GM12878 (cell line): Measurements from ENCODE around the gene ITGA11. TPM values are rescaled to one million over a fixed set of nuclear protein-coding genes. Genes with fewer than 3 reads are reported as not detected.

ENCODE experiments used
- ATAC-seq: fragments of 200-7000 bp; cut with Tn5 transposase; 3 replicates; pipeline ENCODE4 v1.9.1; 2020; ENCODE audit warnings: mild to moderate bottlenecking, moderate library complexity
- BruUV-seq: library from RNA; stranded (reverse); fragments of 400-500 nt; replicated peaks from 2 replicates; lab custom pipeline; 2021; lab: Mats Ljungman, UMichigan
- CTCF ChIA-PET: fragments of 300-600 bp; sonication (Branson Sonifier 250); formaldehyde crosslinking; extraction: SDS; loops from one replicate; lab custom pipeline; 2021; ENCODE audit warnings: inconsistent platforms; lab: Yijun Ruan, JAX
- POLR2A ChIA-PET: fragments of 350-600 bp; formaldehyde crosslinking; extraction: SDS; loops from one replicate; lab custom pipeline; 2021; ENCODE audit warnings: inconsistent platforms; lab: Charles Lee
- RAD21 ChIA-PET: fragments of 300-600 bp; sonication (Branson Sonifier 250); formaldehyde crosslinking; loops from one replicate; lab custom pipeline; 2023; ENCODE audit warnings: antibody characterized with exemption; ENCODE audit not compliant: unreplicated experiment; lab: Charles Lee
- SMC1A ChIA-PET: fragments of 300-600 bp; sonication (Branson Sonifier 250); formaldehyde crosslinking; loops from one replicate; lab custom pipeline; 2023; ENCODE audit not compliant: unreplicated experiment, uncharacterized antibody; lab: Charles Lee
- DNase-seq: peaks from one replicate; pipeline ENCODE4 v3.0.0-alpha.2; 2011; ENCODE audit warnings: low read depth, low spot score
- FAIRE-seq: peaks from 3 replicates; lab custom pipeline; 2011; peaks lifted over from hg19 to GRCh38; lab: Jason Lieb, UNC
- H2AFZ ChIP-seq: 2 replicates; pipeline ENCODE4 v1.6.0; 2011; ENCODE audit warnings: low read depth, low read length, control low read depth; ENCODE audit not compliant: control insufficient read depth
- H3K27ac ChIP-seq: 2 replicates; pipeline ENCODE4 v1.5.1; 2011; ENCODE audit warnings: control low read depth; ENCODE audit not compliant: control insufficient read depth, insufficient read depth
- H3K27me3 ChIP-seq, 2 experiments: replicated peaks in 1 of 2; 2 replicates each; pipeline versions ENCODE4 v1.6.0 to v1.6.1; 2011; ENCODE audit warnings: low read length in 1 of 2; ENCODE audit not compliant: control insufficient read depth in 2 of 2, insufficient read depth in 2 of 2
- H3K36me3 ChIP-seq, 2 experiments: 2 replicates each; pipeline ENCODE4 v1.5.1; 2011; ENCODE audit warnings: low read length in 1 of 2; ENCODE audit not compliant: control insufficient read depth in 2 of 2, insufficient read depth in 2 of 2
- H3K4me1 ChIP-seq: 2 replicates; pipeline ENCODE4 v1.6.1; 2011; ENCODE audit warnings: mild to moderate bottlenecking, low read length, moderate library complexity, mixed read lengths; ENCODE audit not compliant: control insufficient read depth, insufficient read depth
- H3K4me2 ChIP-seq: 2 replicates; pipeline ENCODE4 v1.6.0; 2011; ENCODE audit warnings: control low read depth; ENCODE audit not compliant: control insufficient read depth, insufficient read depth
- H3K4me3 ChIP-seq: fragments of 200-600 bp; sonication (generic); 2 replicates; pipeline ENCODE4 v1.5.1; 2016
- H3K79me2 ChIP-seq: 2 replicates; pipeline ENCODE4 v1.6.0; 2011; ENCODE audit warnings: low read length; ENCODE audit not compliant: control insufficient read depth, insufficient read depth
- H3K9ac ChIP-seq: 2 replicates; pipeline ENCODE4 v1.8.0; 2011; ENCODE audit warnings: low read length, control low read depth, mixed read lengths; ENCODE audit not compliant: control insufficient read depth, insufficient read depth
- H3K9me3 ChIP-seq: replicated peaks from 3 replicates; pipeline ENCODE4 v1.5.1; 2011; ENCODE audit warnings: mild to moderate bottlenecking, low read length; ENCODE audit not compliant: control insufficient read depth, insufficient read depth
- H4K20me1 ChIP-seq: 2 replicates; pipeline ENCODE4 v1.6.0; 2011; ENCODE audit not compliant: control insufficient read depth, insufficient read depth
- FOXK2 ChIP-seq: fragments of 450-650 bp; IDR thresholded peaks from 2 replicates; pipeline ENCODE4 v1.6.1; 2017; ENCODE audit warnings: mild to moderate bottlenecking, moderate library complexity
- GATAD2B ChIP-seq: fragments of 450-650 bp; conservative IDR thresholded peaks from 2 replicates; pipeline ENCODE4 v1.6.1; 2017; ENCODE audit warnings: low read depth, mild to moderate bottlenecking, moderate library complexity
- HCFC1 ChIP-seq: fragments of 150-350 bp; IDR thresholded peaks from 2 replicates; pipeline ENCODE4 v1.6.1; 2014; ENCODE audit warnings: low read length
- HSF1 ChIP-seq: fragments of 150-350 bp; IDR thresholded peaks from 2 replicates; pipeline ENCODE4 v1.6.1; 2014; ENCODE audit warnings: mild to moderate bottlenecking, low read depth, low read length
- KDM1A ChIP-seq: fragments of 200-600 bp; sonication (generic); IDR thresholded peaks from 2 replicates; pipeline ENCODE4 v1.6.1; 2016; ENCODE audit warnings: borderline replicate concordance
- NKRF ChIP-seq: fragments of 450-650 bp; conservative IDR thresholded peaks from 2 replicates; pipeline ENCODE4 v1.6.1; 2017; ENCODE audit warnings: mild to moderate bottlenecking, moderate library complexity
- RUNX3 ChIP-seq: IDR thresholded peaks from 2 replicates; pipeline ENCODE4 v1.6.1; 2012; ENCODE audit warnings: low read length, inconsistent platforms
- SMAD1 ChIP-seq: fragments of 450-650 bp; IDR thresholded peaks from 2 replicates; pipeline ENCODE4 v1.6.1; 2018; ENCODE audit warnings: mild to moderate bottlenecking, low read depth; ENCODE audit not compliant: partially characterized antibody
- SMC3 ChIP-seq: IDR thresholded peaks from 2 replicates; pipeline ENCODE4 v1.6.1; 2011; ENCODE audit warnings: low read length, improper control_type of control experiment, borderline replicate concordance
- STAT1 ChIP-seq: fragments of 450-650 bp; conservative IDR thresholded peaks from 2 replicates; pipeline ENCODE4 v1.6.1; 2014; ENCODE audit warnings: antibody characterized with exemption, mild to moderate bottlenecking
- TARDBP ChIP-seq: IDR thresholded peaks from 2 replicates; pipeline ENCODE4 v1.6.1; 2016; ENCODE audit warnings: borderline replicate concordance
- WGBS: methylation state at CpG from one replicate; pipeline ENCODE4 v1.1.6; 2016; ENCODE audit warnings: low lambda C conversion rate; ENCODE audit not compliant: insufficient replicate concordance, insufficient coverage; ENCODE audit errors: missing lambda C conversion rate; 5-methylcytosine and 5-hydroxymethylcytosine counted together
- in situ Hi-C: fragments of 300-500 bp; cut with MboI; formaldehyde crosslinking; loops from 9 replicates; pipeline ENCODE4 v1.14.3; 2018; ENCODE audit warnings: mixed read lengths
- intact Hi-C: fragments of 100-400 bp; cut with micrococcal nuclease; formaldehyde crosslinking; loops from one replicate; pipeline ENCODE4 v1.14.2; 2022; ENCODE audit not compliant: unreplicated experiment
- polyA plus RNA-seq, 11 experiments: library from polyadenylated mRNA; depleted of rRNA in 4 of 11; unstranded in 6 of 11; stranded (reverse) in 5 of 11; fragments of >200 nt; fragmentation: Nextera tagmentation in 4 of 11; fragmentation: Illumina TruSeq in 1 of 11; extraction: Ambion mirVana in 4 of 11; extraction: Trizol in 1 of 11; gene quantifications; 1 replicate in 1 of 11; 2 replicates in 10 of 11; pipeline versions ENCODE4 v1.2.1 to v1.2.3, GENCODE V29; 2011 to 2016; ENCODE audit warnings: inconsistent platforms in 2 of 11, missing spikeins in 2 of 11, low read depth in 1 of 11
- total RNA-seq, 4 experiments: library from RNA; depleted of rRNA in 3 of 4; stranded (reverse); fragments of >200 nt in 3 of 4; fragmentation: Illumina TruSeq in 1 of 4; extraction: Trizol in 1 of 4; gene quantifications; 2 replicates each; pipeline versions ENCODE4 v1.2.1 to v1.2.3, GENCODE V29; 2013 to 2021
- TF ChIP-seq, protein P1 (sequence below): fragments of 450-650 bp; IDR thresholded peaks from 2 replicates; pipeline ENCODE4 v1.6.1; 2016; ENCODE audit warnings: mild to moderate bottlenecking

The ITGA11 gene
- total and polyA plus RNA-seq, 10 of the 15 experiments (the other 5 are each of a cell fraction or from before 2014, with no cell fraction given) = under 0.01 to 0.36 (median 0.13) TPM; not detected in 1

DNA sequence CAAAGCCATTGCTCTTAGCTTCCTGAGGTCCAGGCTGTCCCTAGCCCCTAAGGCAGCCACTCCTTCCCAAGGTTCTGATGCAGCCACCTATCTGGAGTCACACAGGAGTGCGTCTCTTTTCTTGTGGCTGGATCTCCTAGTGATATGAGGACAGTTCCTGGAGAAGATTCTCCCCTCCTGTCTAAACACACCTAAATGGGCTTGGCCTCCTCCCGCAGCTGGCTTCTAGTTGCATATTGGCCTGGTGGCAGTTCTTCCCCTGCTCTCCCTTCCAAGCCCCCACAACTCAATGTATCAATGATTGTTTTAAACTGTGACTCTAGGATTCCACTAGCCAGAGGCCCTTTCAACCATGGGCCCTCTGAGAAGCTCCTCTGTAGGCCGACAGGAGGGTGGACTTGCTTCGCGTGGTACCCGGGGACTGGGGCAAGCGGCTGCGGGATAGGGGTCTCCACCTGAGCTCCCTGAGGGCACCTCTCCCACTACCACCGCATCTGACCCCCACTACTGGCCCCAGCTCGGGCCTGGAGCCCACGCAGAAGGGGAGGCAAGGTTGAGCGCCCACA lies 1.4 kb downstream of the ITGA11 start:
- no peak for DNase-seq
- H3K79me2 ChIP-seq = no peaks in the 10 kb centered on the region
- no peak overlapping the region for H3K4me3 ChIP-seq
- no peaks in the 10 kb centered on the region for H4K20me1 ChIP-seq
- H3K36me3 ChIP-seq = no peaks in the 10 kb centered on the region
- no peak for ATAC-seq
- POLR2A ChIA-PET = no interaction called here
- intact Hi-C loops = no loop called here
- peaks cover 11 to 18% of the 10 kb centered on the region in 2 experiments for H3K27me3 ChIP-seq
- no peak overlapping the region for H3K27ac ChIP-seq
- TF ChIP-seq STAT1 (no peak), RUNX3 (no peak), SMC3 (no peak)
- TF ChIP-seq, protein P1, sequence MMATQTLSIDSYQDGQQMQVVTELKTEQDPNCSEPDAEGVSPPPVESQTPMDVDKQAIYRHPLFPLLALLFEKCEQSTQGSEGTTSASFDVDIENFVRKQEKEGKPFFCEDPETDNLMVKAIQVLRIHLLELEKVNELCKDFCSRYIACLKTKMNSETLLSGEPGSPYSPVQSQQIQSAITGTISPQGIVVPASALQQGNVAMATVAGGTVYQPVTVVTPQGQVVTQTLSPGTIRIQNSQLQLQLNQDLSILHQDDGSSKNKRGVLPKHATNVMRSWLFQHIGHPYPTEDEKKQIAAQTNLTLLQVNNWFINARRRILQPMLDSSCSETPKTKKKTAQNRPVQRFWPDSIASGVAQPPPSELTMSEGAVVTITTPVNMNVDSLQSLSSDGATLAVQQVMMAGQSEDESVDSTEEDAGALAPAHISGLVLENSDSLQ = no peak
- H3K4me2 ChIP-seq = no peak overlapping the region
- no peaks in the 10 kb centered on the region for H3K9me3 ChIP-seq
- SMC1A ChIA-PET = no interaction called here
- 57% methylated on average over 12 of the region's 12 CpGs for whole genome bisulfite sequencing
- CTCF ChIA-PET = no interaction called here
- no peak overlapping the region for H3K9ac ChIP-seq
- BruUV-seq = no TSS peak
- no peak overlapping the region for H2AFZ ChIP-seq
- no peaks in the 10 kb centered on the region for H3K4me1 ChIP-seq
- RAD21 ChIA-PET = no interaction called here
- no peak for FAIRE-seq
- in situ Hi-C loops = no loop called here

GRCh38 chr15:68429691-68430470 lies 2.1 kb downstream of the ITGA11 start:
- SMC1A ChIA-PET = no interaction called here
- H3K27ac ChIP-seq = no peak overlapping the region
- no peaks in the 10 kb centered on the region for H4K20me1 ChIP-seq
- no peak overlapping the region for H3K4me2 ChIP-seq
- in situ Hi-C loops = no loop called here
- H3K79me2 ChIP-seq = no peaks in the 10 kb centered on the region
- intact Hi-C loops = no loop called here
- H2AFZ ChIP-seq = no peak overlapping the region
- H3K4me1 ChIP-seq = no peaks in the 10 kb centered on the region
- WGBS = 40% methylated on average over 5 of the region's 5 CpGs
- H3K9me3 ChIP-seq = no peaks in the 10 kb centered on the region
- no TSS peak for BruUV-seq
- ATAC-seq = no peak
- no peak overlapping the region for H3K9ac ChIP-seq
- no peak for FAIRE-seq
- no peak for DNase-seq
- peaks cover 11 to 18% of the 10 kb centered on the region in 2 experiments for H3K27me3 ChIP-seq
- POLR2A ChIA-PET = no interaction called here
- CTCF ChIA-PET = no interaction called here
- no peaks in the 10 kb centered on the region for H3K36me3 ChIP-seq
- no peak overlapping the region for H3K4me3 ChIP-seq
- RAD21 ChIA-PET = no interaction called here
- TF ChIP-seq FOXK2 = no peak
- TF ChIP-seq HSF1 = no peak
- no peak for TF ChIP-seq HCFC1
- TF ChIP-seq GATAD2B = no peak
- TF ChIP-seq SMAD1 = no peak
- no peak for TF ChIP-seq TARDBP
- no peak for TF ChIP-seq KDM1A
- no peak for TF ChIP-seq NKRF
